Astrocyte (in vitro differentiated cells and primary cell): Measurements from ENCODE around the gene LEFTY1. TPM values are rescaled to one million over a fixed set of nuclear protein-coding genes. Genes with fewer than 3 reads are reported as not detected.
"Not testable (repeated sequence)": the region's sequence is repeated elsewhere in the genome, so short reads cannot be mapped to it uniquely, and the experiment has no call there.

Experiments used
- DNase-seq: peaks from one replicate; pipeline ENCODE4 v3.0.0-alpha.2; 2010; ENCODE audit warnings: low read depth
- FAIRE-seq: peaks from 2 replicates; lab custom pipeline; 2011; peaks lifted over from hg19 to GRCh38; lab: Jason Lieb, UNC
- H2AFZ ChIP-seq: 2 replicates; pipeline ENCODE4 v1.6.0; 2012; ENCODE audit warnings: low read depth, low read length, inconsistent platforms
- H3K27ac ChIP-seq: 2 replicates; pipeline ENCODE4 v1.5.1; 2011; ENCODE audit warnings: low read depth, low read length, inconsistent platforms
- H3K27me3 ChIP-seq: 2 replicates; pipeline ENCODE4 v1.6.0; 2011; ENCODE audit warnings: low read length, inconsistent platforms; ENCODE audit not compliant: insufficient read depth
- H3K36me3 ChIP-seq: 2 replicates; pipeline ENCODE4 v1.5.1; 2011; ENCODE audit warnings: low read length, inconsistent platforms; ENCODE audit not compliant: insufficient read depth
- H3K4me1 ChIP-seq: 2 replicates; pipeline ENCODE4 v1.5.1; 2011; ENCODE audit warnings: low read length, inconsistent platforms; ENCODE audit not compliant: insufficient read depth
- H3K4me2 ChIP-seq: 2 replicates; pipeline ENCODE4 v1.6.0; 2012; ENCODE audit warnings: low read length, inconsistent platforms
- H3K4me3 ChIP-seq: 2 replicates; pipeline ENCODE4 v1.5.1; 2011; ENCODE audit warnings: low read depth, mild to moderate bottlenecking, low read length, inconsistent platforms; ENCODE audit not compliant: insufficient read depth
- H3K79me2 ChIP-seq: 2 replicates; pipeline ENCODE4 v1.6.0; 2012; ENCODE audit warnings: mild to moderate bottlenecking, low read length, inconsistent platforms; ENCODE audit not compliant: insufficient read depth
- H3K9ac ChIP-seq: 2 replicates; pipeline ENCODE4 v1.6.0; 2012; ENCODE audit warnings: mild to moderate bottlenecking, low read length, inconsistent platforms
- H3K9me3 ChIP-seq: 2 replicates; pipeline ENCODE4 v1.5.1; 2012; ENCODE audit warnings: low read depth, mild to moderate bottlenecking, low read length, inconsistent platforms; ENCODE audit not compliant: insufficient read depth
- H4K20me1 ChIP-seq: 2 replicates; pipeline ENCODE4 v1.6.0; 2012; ENCODE audit warnings: low read length, inconsistent platforms; ENCODE audit not compliant: insufficient read depth
- H3K27ac Mint-ChIP-seq: one replicate; pipeline ENCODE4 v1.8.0; 2021; ENCODE audit warnings: mild to moderate bottlenecking, mixed read lengths; ENCODE audit not compliant: unreplicated experiment
- H3K27me3 Mint-ChIP-seq: one replicate; pipeline ENCODE4 v1.8.0; 2021; ENCODE audit warnings: low read depth, mixed read lengths; ENCODE audit not compliant: unreplicated experiment
- H3K36me3 Mint-ChIP-seq: one replicate; pipeline ENCODE4 v1.8.0; 2021; ENCODE audit warnings: low read depth, mixed read lengths; ENCODE audit not compliant: unreplicated experiment
- H3K4me1 Mint-ChIP-seq: one replicate; pipeline ENCODE4 v1.8.0; 2021; ENCODE audit warnings: low read depth, mixed read lengths; ENCODE audit not compliant: unreplicated experiment
- H3K4me3 Mint-ChIP-seq: one replicate; pipeline ENCODE4 v1.8.0; 2021; ENCODE audit warnings: mild to moderate bottlenecking, moderate library complexity, mixed read lengths; ENCODE audit not compliant: unreplicated experiment
- H3K9me3 Mint-ChIP-seq: one replicate; pipeline ENCODE4 v1.8.0; 2021; ENCODE audit warnings: mild to moderate bottlenecking, mixed read lengths; ENCODE audit not compliant: unreplicated experiment
- EZH2 ChIP-seq: IDR thresholded peaks from 2 replicates; pipeline ENCODE4 v1.6.1; 2012; ENCODE audit warnings: mild to moderate bottlenecking, low read length, inconsistent platforms; ENCODE audit not compliant: insufficient read depth
- total RNA-seq: library from RNA; stranded (reverse); gene quantifications from 2 replicates; pipeline ENCODE4 v1.2.1, GENCODE V29; 2021
- TF ChIP-seq, protein P1 (sequence below): IDR thresholded peaks from 2 replicates; pipeline ENCODE4 v1.5.1; 2011; ENCODE audit warnings: low read depth, mild to moderate bottlenecking, inconsistent platforms, low read length, moderate library complexity; ENCODE audit not compliant: insufficient read depth

The LEFTY1 gene
- total RNA-seq, 1 donor from 2014 or later = 4.2 TPM

DNA sequence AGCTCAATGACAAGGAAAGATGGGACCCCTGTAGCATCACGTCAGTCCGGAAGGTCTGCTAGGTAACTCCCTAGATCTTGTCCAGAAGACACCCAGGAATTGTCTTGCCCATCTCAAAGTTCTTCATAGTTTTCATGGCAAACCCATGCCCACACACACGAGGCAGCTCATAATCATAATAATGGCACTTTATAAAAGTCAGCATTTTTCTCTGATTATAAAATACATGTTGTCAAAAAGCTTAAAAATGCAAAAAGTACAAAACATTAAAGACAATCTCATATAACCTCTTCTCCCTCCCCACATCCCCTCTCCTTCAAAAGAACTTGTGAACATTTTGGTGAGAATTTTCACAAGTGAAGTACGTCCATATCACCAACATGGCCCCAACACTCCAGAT lies 48.2 kb downstream of the LEFTY1 start:
- no peak overlapping the region for H3K4me3 Mint-ChIP-seq
- no peak overlapping the region for H3K27ac Mint-ChIP-seq

DNA sequence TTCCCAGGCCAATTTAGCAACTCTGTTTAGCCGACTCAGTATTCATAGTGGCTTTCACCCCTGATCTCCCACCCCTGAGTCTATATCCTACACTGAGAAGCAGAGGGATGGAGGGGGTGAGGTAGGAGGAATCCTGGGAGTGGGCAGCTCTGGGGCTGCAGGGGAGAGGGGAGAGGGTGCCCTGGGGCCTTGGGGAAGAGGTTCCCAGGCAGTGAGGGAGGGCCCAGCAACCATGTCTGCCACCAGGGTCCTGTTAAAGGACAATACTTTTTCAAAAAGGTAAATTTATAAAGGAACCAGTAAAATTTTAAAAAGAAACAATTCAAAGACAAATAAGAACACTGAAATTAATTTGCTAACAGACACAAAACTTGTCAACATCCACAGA lies 48.7 kb downstream of the LEFTY1 start:
- TF ChIP-seq EZH2 = no peak
- TF ChIP-seq, protein P1, sequence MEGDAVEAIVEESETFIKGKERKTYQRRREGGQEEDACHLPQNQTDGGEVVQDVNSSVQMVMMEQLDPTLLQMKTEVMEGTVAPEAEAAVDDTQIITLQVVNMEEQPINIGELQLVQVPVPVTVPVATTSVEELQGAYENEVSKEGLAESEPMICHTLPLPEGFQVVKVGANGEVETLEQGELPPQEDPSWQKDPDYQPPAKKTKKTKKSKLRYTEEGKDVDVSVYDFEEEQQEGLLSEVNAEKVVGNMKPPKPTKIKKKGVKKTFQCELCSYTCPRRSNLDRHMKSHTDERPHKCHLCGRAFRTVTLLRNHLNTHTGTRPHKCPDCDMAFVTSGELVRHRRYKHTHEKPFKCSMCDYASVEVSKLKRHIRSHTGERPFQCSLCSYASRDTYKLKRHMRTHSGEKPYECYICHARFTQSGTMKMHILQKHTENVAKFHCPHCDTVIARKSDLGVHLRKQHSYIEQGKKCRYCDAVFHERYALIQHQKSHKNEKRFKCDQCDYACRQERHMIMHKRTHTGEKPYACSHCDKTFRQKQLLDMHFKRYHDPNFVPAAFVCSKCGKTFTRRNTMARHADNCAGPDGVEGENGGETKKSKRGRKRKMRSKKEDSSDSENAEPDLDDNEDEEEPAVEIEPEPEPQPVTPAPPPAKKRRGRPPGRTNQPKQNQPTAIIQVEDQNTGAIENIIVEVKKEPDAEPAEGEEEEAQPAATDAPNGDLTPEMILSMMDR = no peak
- Mint-ChIP-seq H3K4me3 (no peak overlapping the region), H3K9me3 (no peaks in the 10 kb centered on the region), H3K27me3 (no peaks in the 10 kb centered on the region), H3K4me1 (no peaks in the 10 kb centered on the region), H3K27ac (no peak overlapping the region), H3K36me3 (peaks cover 22% of the 10 kb centered on the region)
- no peaks in the 10 kb centered on the region for H3K27me3 ChIP-seq
- no peaks in the 10 kb centered on the region for H3K36me3 ChIP-seq
- no peak overlapping the region for H3K4me3 ChIP-seq
- H3K4me2 ChIP-seq = no peak overlapping the region
- no peak overlapping the region for H3K9ac ChIP-seq
- H2AFZ ChIP-seq = no peak overlapping the region
- H4K20me1 ChIP-seq = no peaks in the 10 kb centered on the region
- DNase-seq = no peak
- H3K79me2 ChIP-seq = no peaks in the 10 kb centered on the region
- H3K4me1 ChIP-seq = no peaks in the 10 kb centered on the region
- no peaks in the 10 kb centered on the region for H3K9me3 ChIP-seq
- H3K27ac ChIP-seq = no peak overlapping the region
- no peak for FAIRE-seq

More for the DNA sequence above, 48.2 kb downstream of the LEFTY1 start:
- H2AFZ ChIP-seq = no peak overlapping the region
- no peak overlapping the region for H3K4me3 ChIP-seq
- no peaks in the 10 kb centered on the region for H3K9me3 ChIP-seq
- DNase-seq (no peak), FAIRE-seq (no peak)
- H4K20me1 ChIP-seq = no peaks in the 10 kb centered on the region
- H3K27me3 Mint-ChIP-seq = no peaks in the 10 kb centered on the region
- H3K9ac ChIP-seq = no peak overlapping the region
- H3K36me3 ChIP-seq = no peaks in the 10 kb centered on the region
- no peak overlapping the region for H3K4me2 ChIP-seq
- no peak overlapping the region for H3K27ac ChIP-seq
- H3K79me2 ChIP-seq = no peaks in the 10 kb centered on the region
- H3K4me1 ChIP-seq = no peaks in the 10 kb centered on the region
- H3K4me1 Mint-ChIP-seq = no peaks in the 10 kb centered on the region
- TF ChIP-seq EZH2 = no peak
- TF ChIP-seq, protein P1 = no peak
- peaks cover 20% of the 10 kb centered on the region for H3K36me3 Mint-ChIP-seq
- no peaks in the 10 kb centered on the region for H3K9me3 Mint-ChIP-seq
- no peaks in the 10 kb centered on the region for H3K27me3 ChIP-seq

DNA sequence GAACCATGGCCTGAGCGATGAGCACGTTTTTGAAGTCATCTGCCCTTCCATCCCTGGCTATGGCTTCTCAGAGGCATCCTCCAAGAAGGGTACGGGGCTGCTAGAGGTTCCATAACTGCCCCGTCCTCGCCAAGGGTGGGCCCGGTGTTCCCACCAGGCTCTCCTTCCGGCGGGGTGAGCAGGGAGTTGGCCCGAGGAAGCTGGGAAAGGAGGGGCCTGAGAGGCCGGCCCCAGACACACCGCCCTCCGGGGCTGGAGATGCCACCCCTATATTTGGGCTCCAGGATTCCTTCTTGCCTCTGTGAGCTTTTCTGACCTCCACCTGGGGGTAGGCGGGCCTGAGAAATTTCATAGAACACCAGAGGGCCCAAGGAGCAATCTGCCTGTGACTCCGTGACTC lies 50.2 kb downstream of the LEFTY1 start:
- no peaks in the 10 kb centered on the region for H3K36me3 ChIP-seq
- no peaks in the 10 kb centered on the region for H3K9me3 ChIP-seq
- Mint-ChIP-seq H3K36me3 (peaks cover 26% of the 10 kb centered on the region), H3K9me3 (no peaks in the 10 kb centered on the region), H3K27ac (no peak overlapping the region), H3K4me3 (no peak overlapping the region), H3K4me1 (no peaks in the 10 kb centered on the region), H3K27me3 (no peaks in the 10 kb centered on the region)
- H3K79me2 ChIP-seq = no peaks in the 10 kb centered on the region
- no peak overlapping the region for H3K9ac ChIP-seq
- no peak overlapping the region for H3K27ac ChIP-seq
- DNase-seq (no peak), FAIRE-seq (no peak)
- no peaks in the 10 kb centered on the region for H3K4me1 ChIP-seq
- H3K27me3 ChIP-seq = no peaks in the 10 kb centered on the region
- H3K4me3 ChIP-seq = no peak overlapping the region
- no peak overlapping the region for H3K4me2 ChIP-seq
- TF ChIP-seq EZH2 = no peak
- TF ChIP-seq, protein P1 = no peak
- no peaks in the 10 kb centered on the region for H4K20me1 ChIP-seq
- H2AFZ ChIP-seq = no peak overlapping the region

DNA sequence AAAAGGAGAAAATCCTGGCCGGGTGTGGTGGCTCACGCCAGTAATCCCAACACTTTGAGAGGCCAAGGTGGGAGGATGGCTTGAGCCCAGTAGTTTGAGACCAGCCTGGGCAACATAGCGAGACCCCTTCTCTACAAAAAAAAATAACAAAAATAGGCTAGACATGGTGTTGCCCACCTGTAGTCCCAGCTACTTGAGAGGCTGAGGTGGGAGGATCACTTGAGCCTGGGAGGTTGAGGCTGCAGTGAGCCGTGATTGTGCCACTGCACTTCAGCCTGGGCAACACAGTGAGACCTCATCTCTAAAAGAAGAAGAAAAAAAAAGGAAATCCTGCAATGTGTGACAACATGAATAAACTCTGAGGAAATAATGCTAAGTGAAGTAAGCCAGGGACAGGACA lies 52.6 kb downstream of the LEFTY1 start:
- FAIRE-seq, H3K27me3 ChIP-seq: not testable (repeated sequence)

More for the DNA sequence above, 52.6 kb downstream of the LEFTY1 start:
- not testable (repeated sequence) for H3K4me1 Mint-ChIP-seq, H4K20me1 ChIP-seq, H3K4me2 ChIP-seq, H3K36me3 ChIP-seq, H3K4me3 Mint-ChIP-seq, H3K27ac Mint-ChIP-seq, H3K4me1 ChIP-seq, H3K9ac ChIP-seq, H3K9me3 ChIP-seq, DNase-seq, H3K79me2 ChIP-seq, H3K4me3 ChIP-seq, H2AFZ ChIP-seq, H3K27me3 Mint-ChIP-seq, H3K27ac ChIP-seq, H3K9me3 Mint-ChIP-seq
- peaks cover 33% of the 10 kb centered on the region for H3K36me3 Mint-ChIP-seq
